ENCODE data around the gene UGGT2. TPM values are rescaled to one million over a fixed set of nuclear protein-coding genes. Genes with fewer than 3 reads are reported as not detected.

Gene UGGT2
- total and polyA plus RNA-seq, 2 of the 13 experiments (the other 11 are each of a cell fraction or from before 2014, with no cell fraction given) = 13.2 to 27.1 TPM

DNA sequence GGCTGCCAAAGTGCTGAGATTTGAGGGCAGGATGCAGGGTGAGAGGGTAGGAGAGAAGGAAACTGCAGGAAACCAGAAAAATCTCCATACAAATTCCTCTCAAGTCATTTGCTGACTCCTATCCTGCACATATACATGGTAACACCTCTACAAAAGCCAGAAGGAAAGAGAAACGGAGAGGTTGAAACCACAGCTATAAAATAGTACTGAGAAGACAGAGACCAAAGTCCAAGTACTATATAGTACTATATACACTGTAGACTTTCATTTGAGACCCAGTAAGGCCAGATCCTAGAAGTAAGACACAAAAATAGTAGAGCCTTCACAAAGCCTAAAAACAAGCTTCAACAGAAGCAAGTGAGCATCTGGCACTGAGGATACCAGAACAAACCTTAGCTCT lies 103.1 kb downstream of the UGGT2 start (continued):
- TF ChIP-seq JUN (CRISPR knock-in tag; IDR thresholded peaks at IDR 0.05) (no peak), ZFP36L2 (CRISPR knock-in tag; IDR thresholded peaks at IDR 0.05) (no peak), GATAD1 (CRISPR knock-in tag; IDR thresholded peaks at IDR 0.05) (no peak), POGZ (CRISPR knock-in tag; IDR thresholded peaks at IDR 0.05) (no peak), ZNF232 (CRISPR knock-in tag; IDR thresholded peaks at IDR 0.05; ENCODE audit: borderline replicate concordance) (no peak), ARHGAP35 (CRISPR knock-in tag; IDR thresholded peaks at IDR 0.05; ENCODE audit: borderline replicate concordance) (no peak), ADNP (CRISPR knock-in tag; IDR thresholded peaks at IDR 0.05) (no peak), ZNF235 (CRISPR knock-in tag; IDR thresholded peaks at IDR 0.05; ENCODE audit: borderline replicate concordance) (no peak), ATAD3A (CRISPR knock-in tag; IDR thresholded peaks at IDR 0.05) (no peak)
- TF ChIP-seq, protein P1, sequence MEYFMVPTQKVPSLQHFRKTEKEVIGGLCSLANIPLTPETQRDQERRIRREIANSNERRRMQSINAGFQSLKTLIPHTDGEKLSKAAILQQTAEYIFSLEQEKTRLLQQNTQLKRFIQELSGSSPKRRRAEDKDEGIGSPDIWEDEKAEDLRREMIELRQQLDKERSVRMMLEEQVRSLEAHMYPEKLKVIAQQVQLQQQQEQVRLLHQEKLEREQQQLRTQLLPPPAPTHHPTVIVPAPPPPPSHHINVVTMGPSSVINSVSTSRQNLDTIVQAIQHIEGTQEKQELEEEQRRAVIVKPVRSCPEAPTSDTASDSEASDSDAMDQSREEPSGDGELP (IDR thresholded peaks at IDR 0.05; ENCODE audit: borderline replicate concordance, low read depth) = no peak

DNA sequence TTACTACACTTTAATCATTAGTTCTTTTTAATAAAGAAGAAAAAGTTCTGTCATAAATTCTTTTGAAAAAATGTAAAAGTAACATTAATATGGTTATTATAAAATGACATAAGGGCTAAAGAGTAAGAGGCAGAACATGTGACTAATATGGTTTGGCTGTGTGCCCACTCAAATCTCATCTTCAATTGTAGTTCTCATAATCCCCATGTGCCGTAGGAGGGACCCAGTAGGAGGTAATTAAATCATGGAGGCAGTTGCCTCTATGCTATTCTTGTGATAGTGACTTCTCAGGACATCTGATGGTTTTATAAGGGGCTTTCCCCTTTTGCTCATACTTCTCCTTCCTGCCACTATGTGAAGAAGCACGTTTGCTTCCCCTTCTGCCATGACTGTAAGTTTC lies 104.5 kb downstream of the UGGT2 start:
- Histone ChIP-seq H4K20me1 (ENCODE audit: insufficient read depth, low read length) (no peaks in the 10 kb centered on the region), H3K27ac (ENCODE audit: extremely low read length, insufficient read depth, low read length) (no peak overlapping the region), H3K9ac (ENCODE audit: insufficient read depth, low read depth, low read length) (no peak overlapping the region), H3K4me2 (ENCODE audit: low read depth, low read length) (no peak overlapping the region), H3K4me3 (replicated peaks in 1 of 3; ENCODE audit: insufficient read depth in 1 of 3, low read depth in 2 of 3, low read length in 3 of 3) (no peak overlapping the region), H3K79me2 (ENCODE audit: insufficient read depth, low read length) (no peaks in the 10 kb centered on the region), H2AFZ (ENCODE audit: low read length) (no peak overlapping the region), H3K36me3 (replicated peaks in 1 of 2; ENCODE audit: control insufficient read depth in 1 of 2, insufficient read depth in 2 of 2, low read length in 2 of 2) (peaks cover 3 to 8% of the 10 kb centered on the region in 2 experiments; a peak in 3 of 5 replicates), H3K4me1 (ENCODE audit: insufficient read depth, low read length) (no peaks in the 10 kb centered on the region), H3K9me3 (ENCODE audit: low read length) (no peaks in the 10 kb centered on the region), H3K27me3 (ENCODE audit: control insufficient read depth in 1 of 2, insufficient read depth in 2 of 2, low read length in 2 of 2) (no peaks in the 10 kb centered on the region)
- 95% methylated on average over 2 of the region's 2 CpGs for WGBS (ENCODE audit: low lambda C conversion rate)
- intact Hi-C loops (cut with micrococcal nuclease; ENCODE audit: unreplicated experiment) = no loop called here
- FAIRE-seq = no peak
- no TSS peak for BruUV-seq (replicated peaks)
- CTCF ChIA-PET (ENCODE audit: low intra/inter-chr PET ratio, low total read pairs) = no interaction called here
- POLR2A ChIA-PET = no interaction called here
- in situ Hi-C loops (cut with HindIII; ENCODE audit: extremely low pct_ligation_motif_present, low pct_unique_long_range_greater_than_20kb) = no loop called here
- DNase-seq (ENCODE audit: low spot score) = no peak
- ATAC-seq = no peak
- no peak for TF ChIP-seq ZSCAN25 (CRISPR knock-in tag; IDR thresholded peaks at IDR 0.05)
- no peak for TF ChIP-seq MXD4 (CRISPR knock-in tag; IDR thresholded peaks at IDR 0.05)
- no peak for TF ChIP-seq NFKBIZ (CRISPR knock-in tag; IDR thresholded peaks at IDR 0.05)
- no peak for TF ChIP-seq ZNF264 (CRISPR knock-in tag; IDR thresholded peaks at IDR 0.05)
- no peak for TF ChIP-seq ZNF543 (CRISPR knock-in tag; IDR thresholded peaks at IDR 0.05)
- no peak for TF ChIP-seq ZZZ3 (CRISPR knock-in tag; IDR thresholded peaks at IDR 0.05; ENCODE audit: borderline replicate concordance)
- no peak for TF ChIP-seq NR2F2 (IDR thresholded peaks at IDR 0.05; ENCODE audit: borderline replicate concordance, low read depth)
- no peak for TF ChIP-seq RFXANK (CRISPR knock-in tag; IDR thresholded peaks at IDR 0.05)
- no peak for TF ChIP-seq THYN1 (CRISPR knock-in tag; IDR thresholded peaks at IDR 0.05; ENCODE audit: borderline replicate concordance, low read depth)
